Middle frontal gyrus (tissue), 1 donor: Measurements from ENCODE around the gene RTL9.
A peak's percentile ranks its signal among the peaks of the same experiment; 100 is the strongest.
"Not testable (repeated sequence)": the region's sequence is repeated elsewhere in the genome, so short reads cannot be mapped to it uniquely, and the experiment has no call there.

ENCODE experiments used
- DNase-seq: peaks from one replicate; pipeline ENCODE4 v3.0.0-alpha.2; 2015; ENCODE audit warnings: low spot score; ENCODE audit errors: extremely low spot score

Gene RTL9

GRCh38 chrX:110358548-110358947 lies at the start of gene RTL9:
RTL9 (plus strand) TSS chrX:110358848; CDS start chrX:110450618, 91,770 bp downstream.
- no peak for DNase-seq

- DNase-seq = no peak
Observed at GRCh38 chrX:110310000-110310790, 48.5 kb upstream of the RTL9 start.

- no peak for DNase-seq
Observed at GRCh38 chrX:110310896-110311295, 47.8 kb upstream of the RTL9 start.

GRCh38 chrX:110311437-110312230 lies 47.0 kb upstream of the RTL9 start:
- DNase-seq = no peak

- no peak for DNase-seq
Observed at GRCh38 chrX:110315551-110315950, 43.1 kb upstream of the RTL9 start.

GRCh38 chrX:110316351-110317060 lies 42.1 kb upstream of the RTL9 start:
- DNase-seq = no peak

- no peak for DNase-seq
Observed at GRCh38 chrX:110317061-110317819, 41.4 kb upstream of the RTL9 start.

- peak; percentile 65 for DNase-seq
Observed at GRCh38 chrX:110317820-110318663, 40.6 kb upstream of the RTL9 start, which contains the start of gene AMMECR1. AMMECR1 (minus strand) TSS chrX:110318085; CDS start chrX:110318071, 14 bp downstream.

GRCh38 chrX:110318664-110318968 lies 40.0 kb upstream of the RTL9 start:
- no peak for DNase-seq

- no peak for DNase-seq
Observed at GRCh38 chrX:110320381-110320987, 38.2 kb upstream of the RTL9 start.

GRCh38 chrX:110321081-110321480 lies 37.6 kb upstream of the RTL9 start:
- no peak for DNase-seq

GRCh38 chrX:110321670-110322069 lies 37.0 kb upstream of the RTL9 start:
- DNase-seq = no peak

- DNase-seq = no peak
Observed at GRCh38 chrX:110322603-110323002, 36.0 kb upstream of the RTL9 start.

- DNase-seq = no peak
Observed at GRCh38 chrX:110326712-110327111, 31.9 kb upstream of the RTL9 start.

GRCh38 chrX:110327336-110327735 lies 31.3 kb upstream of the RTL9 start:
- no peak for DNase-seq

GRCh38 chrX:110328613-110329012 lies 30.0 kb upstream of the RTL9 start:
- not testable (repeated sequence) for DNase-seq

GRCh38 chrX:110331444-110332030 lies 27.1 kb upstream of the RTL9 start:
- no peak for DNase-seq

GRCh38 chrX:110333458-110333857 lies 25.2 kb upstream of the RTL9 start:
- not testable (repeated sequence) for DNase-seq

- DNase-seq = no peak
Observed at GRCh38 chrX:110338935-110339334, 19.7 kb upstream of the RTL9 start.
